ENCODE measurements around the gene GABRR1. TPM values are rescaled to one million over a fixed set of nuclear protein-coding genes. Genes with fewer than 3 reads are reported as not detected.
A peak's percentile ranks its signal among the peaks of the same experiment; 100 is the strongest.

GABRR1 gene
- total RNA-seq, 1 experiment from 2014 or later: not detected

- Mint-ChIP-seq H3K4me3 (ENCODE audit: unreplicated experiment) (no peak overlapping the region), H3K27ac (ENCODE audit: low read depth, unreplicated experiment) (no peak overlapping the region), H3K36me3 (ENCODE audit: insufficient read depth, unreplicated experiment) (no peaks in the 10 kb centered on the region), H3K9me3 (ENCODE audit: unreplicated experiment) (no peaks in the 10 kb centered on the region), H3K27me3 (ENCODE audit: insufficient read depth, unreplicated experiment) (peaks cover 62% of the 10 kb centered on the region), H3K4me1 (ENCODE audit: insufficient read depth, unreplicated experiment) (peaks cover 5% of the 10 kb centered on the region)
- intact Hi-C loops (cut with micrococcal nuclease): no loop called here
- CTCF ChIA-PET: interaction anchor here (0.8 to 1.9 kb wide), 2 partner anchors 8 to 268 kb away, joined by 4 to 5 read pairs; no protein-coding TSS in a partner anchor
- TF ChIP-seq CTCF (IDR thresholded peaks at IDR 0.05; ENCODE audit: unreplicated experiment): no peak
- no peak for DNase-seq (ENCODE audit: unreplicated experiment)
- POLR2A ChIA-PET: interaction anchor here (1.3 kb wide), 1 partner anchor 152 kb away, joined by 4 read pairs; no protein-coding TSS in a partner anchor
- BruUV-seq (replicated peaks): no TSS peak
Measured at GRCh38 chr6:89250239-89250638, 33.1 kb upstream of the GABRR1 start.

- H3K4me1 Mint-ChIP-seq (ENCODE audit: insufficient read depth, unreplicated experiment): peaks cover 6% of the 10 kb centered on the region
- no peak overlapping the region for H3K4me3 Mint-ChIP-seq (ENCODE audit: unreplicated experiment)
- TF ChIP-seq CTCF (IDR thresholded peaks at IDR 0.05; ENCODE audit: unreplicated experiment): no peak
- no peaks in the 10 kb centered on the region for H3K9me3 Mint-ChIP-seq (ENCODE audit: unreplicated experiment)
- no peak overlapping the region for H3K27ac Mint-ChIP-seq (ENCODE audit: low read depth, unreplicated experiment)
- CTCF ChIA-PET: interaction anchor here (0.5 to 5.1 kb wide), 10 partner anchors 9 to 262 kb away, joined by 3 to 74 read pairs (median 4); partner anchors contain the start of gene SRSF12
- no peak for DNase-seq (ENCODE audit: unreplicated experiment)
- H3K36me3 Mint-ChIP-seq (ENCODE audit: insufficient read depth, unreplicated experiment): peaks cover 4% of the 10 kb centered on the region
- BruUV-seq (replicated peaks): no TSS peak
- POLR2A ChIA-PET: interaction anchor here (0.5 to 1.1 kb wide), 3 partner anchors 51 to 262 kb away, joined by 3 to 6 read pairs (median 4); no protein-coding TSS in a partner anchor
- H3K27me3 Mint-ChIP-seq (ENCODE audit: insufficient read depth, unreplicated experiment): peaks cover 31% of the 10 kb centered on the region
- intact Hi-C loops (cut with micrococcal nuclease): no loop called here
Measured at GRCh38 chr6:89244241-89244985, 27.3 kb upstream of the GABRR1 start.

- CTCF ChIA-PET: interaction anchor here (0.5 to 5.1 kb wide), 11 partner anchors 9 to 1346 kb away, joined by 3 to 74 read pairs (median 5); no protein-coding TSS in a partner anchor
- Mint-ChIP-seq H3K27ac (ENCODE audit: low read depth, unreplicated experiment) (no peak overlapping the region), H3K9me3 (ENCODE audit: unreplicated experiment) (no peaks in the 10 kb centered on the region), H3K4me1 (ENCODE audit: insufficient read depth, unreplicated experiment) (peaks cover 6% of the 10 kb centered on the region), H3K36me3 (ENCODE audit: insufficient read depth, unreplicated experiment) (peaks cover 4% of the 10 kb centered on the region), H3K27me3 (ENCODE audit: insufficient read depth, unreplicated experiment) (peaks cover 31% of the 10 kb centered on the region), H3K4me3 (ENCODE audit: unreplicated experiment) (no peak overlapping the region)
- POLR2A ChIA-PET: interaction anchor here (1.1 kb wide), 2 partner anchors 159 to 261 kb away, joined by 3 to 6 read pairs; no protein-coding TSS in a partner anchor
- intact Hi-C loops (cut with micrococcal nuclease): no loop called here
- no TSS peak for BruUV-seq (replicated peaks)
- no peak for TF ChIP-seq CTCF (IDR thresholded peaks at IDR 0.05; ENCODE audit: unreplicated experiment)
- DNase-seq (ENCODE audit: unreplicated experiment): no peak
Measured at GRCh38 chr6:89243331-89243629, 26.1 kb upstream of the GABRR1 start.

GRCh38 chr6:89242574-89243330 is 25.6 kb upstream of the GABRR1 start:
- Mint-ChIP-seq H3K4me3 (ENCODE audit: unreplicated experiment) (no peak overlapping the region), H3K4me1 (ENCODE audit: insufficient read depth, unreplicated experiment) (peaks cover 6% of the 10 kb centered on the region), H3K27me3 (ENCODE audit: insufficient read depth, unreplicated experiment) (peaks cover 28% of the 10 kb centered on the region), H3K27ac (ENCODE audit: low read depth, unreplicated experiment) (no peak overlapping the region), H3K36me3 (ENCODE audit: insufficient read depth, unreplicated experiment) (peaks cover 4% of the 10 kb centered on the region), H3K9me3 (ENCODE audit: unreplicated experiment) (no peaks in the 10 kb centered on the region)
- peak; percentile 62 for DNase-seq (ENCODE audit: unreplicated experiment)
- ChIA-PET POLR2A (interaction anchor here (0.9 to 1.3 kb wide), 5 partner anchors 158 to 260 kb away, joined by 3 to 6 read pairs (median 4); no protein-coding TSS in a partner anchor), CTCF (interaction anchor here (0.6 to 5.1 kb wide), 37 partner anchors 8 to 1345 kb away, joined by 3 to 74 read pairs (median 4); no protein-coding TSS in a partner anchor)
- intact Hi-C loops (cut with micrococcal nuclease): loop anchor here (1.0 kb wide), 2 partner anchors 120 to 260 kb away; no protein-coding TSS in a partner anchor
- BruUV-seq (replicated peaks): no TSS peak
- TF ChIP-seq CTCF (IDR thresholded peaks at IDR 0.05; ENCODE audit: unreplicated experiment): peak; percentile 56

Data from MCF 10A (cell line).